MV-4-11 (cell line): ENCODE results near the gene CCDC149.

ENCODE experiments used
- DNase-seq: peaks from one replicate; lab custom pipeline; 2025; lab: John Stamatoyannopoulos, UW

CCDC149 gene

GRCh38 chr4:24912252-24913118 lies at the start of gene CCDC149:
Gene CCDC149, minus strand, starts transcription at chr4:24913042. Its CDS starts 178 bp downstream, at chr4:24912864.
- no peak for DNase-seq

DNA sequence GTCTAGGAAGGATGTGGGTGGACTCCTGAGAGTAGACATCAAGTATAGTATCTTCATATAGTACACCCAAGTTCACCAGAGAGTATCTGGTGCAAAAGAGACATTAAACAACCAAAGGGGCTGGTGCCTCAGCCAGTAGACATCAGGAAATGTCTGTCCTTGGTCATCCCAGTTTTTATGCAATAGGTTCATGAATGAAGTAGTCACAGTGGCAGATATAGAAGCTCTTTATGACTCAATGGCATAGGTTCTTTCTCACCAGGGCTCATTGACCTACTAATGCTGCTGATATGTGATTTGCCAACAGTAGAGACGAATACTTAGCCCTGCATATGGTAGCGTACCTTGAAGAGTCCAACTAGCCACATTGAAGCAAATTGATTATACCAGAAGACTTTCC lies 45.0 kb upstream of the CCDC149 start:
- DNase-seq: no peak

DNA sequence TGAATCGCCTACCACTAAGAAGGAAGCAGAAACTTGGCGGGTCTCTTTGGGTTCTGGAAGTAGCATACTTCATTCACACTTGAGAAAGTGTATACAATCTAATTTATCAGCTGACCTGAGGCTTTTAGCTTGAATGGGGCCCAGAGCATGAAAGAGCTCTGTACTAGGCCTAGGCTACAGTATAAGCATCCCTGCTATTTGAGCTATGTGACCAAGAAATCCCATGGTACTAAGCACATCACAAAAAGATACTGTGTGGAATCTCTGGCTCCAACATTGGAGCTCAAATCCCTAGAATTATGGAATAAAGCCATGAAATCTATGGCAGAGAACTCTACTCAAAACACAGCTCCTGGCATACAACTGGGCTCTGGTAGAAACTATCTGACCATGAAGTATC lies 43.9 kb upstream of the CCDC149 start:
- no peak for DNase-seq

DNA sequence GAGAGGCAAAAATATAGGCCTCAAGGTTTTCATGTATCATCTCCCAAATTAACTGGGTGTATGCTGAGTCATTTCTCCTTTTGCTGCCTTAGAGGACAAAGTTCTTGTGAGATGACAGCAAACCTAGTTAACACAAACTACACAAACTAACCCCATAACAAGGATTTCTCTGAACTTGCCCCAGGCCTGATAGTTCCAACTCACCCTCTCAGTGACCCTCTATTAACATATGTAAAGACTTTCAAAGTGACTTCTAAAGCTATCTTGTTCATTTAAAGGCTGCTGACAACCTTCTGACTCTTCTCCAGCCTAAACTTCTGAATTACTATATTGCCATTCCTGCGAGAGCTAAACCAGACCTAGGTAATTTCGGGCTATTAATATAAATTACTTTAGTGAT lies 43.2 kb upstream of the CCDC149 start:
- no peak for DNase-seq

DNA sequence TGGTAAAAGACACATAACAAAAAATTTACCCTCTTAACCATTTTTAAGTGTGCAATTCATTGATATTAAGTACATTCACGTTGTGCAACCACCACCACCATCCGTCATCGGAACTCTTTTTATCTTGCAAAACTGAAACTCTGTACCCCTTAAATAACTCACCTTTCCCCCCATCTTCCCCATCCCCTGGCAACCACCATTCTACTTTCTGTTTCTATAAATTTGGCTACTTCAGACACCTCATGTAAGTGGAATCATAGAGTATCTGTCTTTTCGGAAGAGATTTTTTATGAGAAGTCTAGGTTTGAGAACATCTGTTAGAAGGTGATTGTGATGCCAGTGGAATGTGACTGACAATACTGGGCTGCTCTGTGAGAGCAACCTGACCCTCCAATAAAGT lies 39.8 kb upstream of the CCDC149 start:
- no peak for DNase-seq

DNA sequence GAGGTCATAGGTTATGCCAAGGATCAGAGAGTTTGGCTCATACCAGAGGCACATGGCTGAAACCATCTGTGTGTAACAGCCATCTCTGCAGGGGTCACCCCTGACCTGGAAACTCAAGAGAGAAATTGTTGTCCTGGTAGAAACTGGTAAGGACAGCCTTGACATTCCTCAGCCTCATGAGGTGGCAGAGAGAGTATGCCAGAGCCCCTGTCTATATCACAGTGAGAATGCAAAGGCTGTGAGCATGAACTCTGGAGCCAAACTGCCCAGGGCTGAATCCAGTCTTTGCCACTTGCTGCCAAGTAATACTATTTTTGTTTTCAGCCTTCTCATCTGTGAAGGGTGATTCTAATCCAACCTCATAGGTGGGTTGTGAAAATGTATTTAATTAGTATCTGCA lies 37.1 kb upstream of the CCDC149 start:
- no peak for DNase-seq

- DNase-seq: no peak
Observed at GRCh38 chr4:24937917-24938281, 25.1 kb upstream of the CCDC149 start.

DNA sequence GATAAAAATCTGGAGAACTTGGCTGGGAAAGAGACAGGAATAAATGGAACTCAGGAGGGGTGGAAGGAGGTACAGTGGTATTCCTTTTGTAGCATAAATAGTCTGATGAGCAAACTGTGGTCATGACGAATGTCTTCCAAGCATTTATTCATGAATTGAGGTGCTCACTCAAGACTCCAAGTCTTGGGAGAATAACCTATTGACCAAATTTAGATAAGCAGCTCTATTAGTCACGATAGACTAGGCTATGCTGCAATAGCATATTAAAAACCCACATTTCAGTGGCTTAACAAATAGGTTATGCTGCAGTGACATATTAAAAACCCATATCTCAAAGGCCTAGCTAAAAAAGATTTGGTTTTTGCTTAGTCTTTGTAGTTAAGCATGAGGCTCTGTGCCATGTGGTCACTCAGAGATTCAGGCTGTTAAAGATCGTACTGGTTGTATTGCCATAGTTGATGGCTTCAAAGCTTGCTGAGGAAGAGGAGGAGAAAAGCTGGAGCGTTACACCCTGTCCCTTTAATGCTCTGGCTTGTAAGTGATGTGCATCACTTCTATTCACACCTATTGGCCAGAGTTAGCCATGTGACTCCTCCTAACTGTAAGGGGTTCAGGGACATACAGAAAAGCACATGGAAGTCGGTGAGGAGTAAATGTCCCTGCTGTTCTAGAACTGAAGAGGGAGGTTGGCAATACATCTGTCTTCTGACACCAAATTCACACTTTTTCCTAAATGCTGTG lies 24.5 kb upstream of the CCDC149 start:
- no peak for DNase-seq

GRCh38 chr4:24935856-24936255 lies 23.0 kb upstream of the CCDC149 start:
- peak; percentile 65 for DNase-seq

GRCh38 chr4:24934311-24934710 lies 21.5 kb upstream of the CCDC149 start:
- no peak for DNase-seq

GRCh38 chr4:24933684-24934275 lies 20.9 kb upstream of the CCDC149 start:
- no peak for DNase-seq

DNA sequence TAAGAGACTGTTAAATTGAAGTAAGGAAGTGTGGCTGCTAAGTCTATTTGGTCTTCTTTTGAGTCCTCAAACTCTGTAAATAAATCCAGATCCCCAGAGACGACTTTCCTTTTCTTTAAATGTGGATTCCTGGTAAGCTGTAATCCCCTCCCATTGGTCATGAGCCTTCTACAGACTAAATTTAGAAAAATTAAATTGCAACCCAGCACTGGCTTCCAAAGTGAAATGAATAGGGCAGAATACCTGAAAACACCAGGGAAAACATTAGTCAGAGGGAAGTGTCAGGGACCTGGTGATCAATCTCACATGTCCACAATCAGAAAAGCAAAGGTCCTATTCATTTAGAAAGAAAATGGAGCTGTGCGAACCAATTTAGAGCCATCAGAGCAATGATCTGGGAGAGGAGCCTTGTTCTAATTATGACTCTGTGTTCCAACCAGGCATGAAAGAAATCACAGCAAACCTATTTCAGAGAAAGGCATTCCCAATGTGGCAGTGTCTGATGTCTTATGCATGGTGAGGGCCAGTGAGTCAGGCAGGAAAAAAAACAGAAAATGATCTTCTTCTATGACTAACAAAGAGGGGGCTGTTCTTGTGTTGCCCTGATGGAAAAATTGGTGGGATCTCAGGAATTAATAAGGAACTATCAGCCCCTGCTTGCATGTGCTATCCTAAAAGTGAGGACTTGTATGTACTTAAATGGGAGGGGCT lies 19.8 kb upstream of the CCDC149 start:
- DNase-seq: no peak

DNA sequence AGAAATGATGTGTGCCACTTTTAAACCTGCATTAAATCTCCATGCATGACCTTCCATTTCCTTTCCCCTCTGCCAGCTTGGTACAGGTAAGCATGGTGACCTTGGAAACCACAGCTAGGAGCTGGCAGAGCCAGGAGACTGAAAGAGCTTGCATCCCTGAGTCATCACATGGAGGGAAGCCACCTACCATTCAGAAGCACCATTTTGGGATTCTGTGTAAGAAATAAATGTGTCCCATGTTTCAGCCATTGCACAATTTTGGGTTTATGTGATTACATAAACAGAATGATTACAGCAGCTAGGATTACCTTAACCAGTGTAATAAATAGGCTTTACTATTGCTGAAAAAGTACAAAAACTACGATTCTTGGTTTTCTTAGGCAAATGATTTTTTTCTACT lies 17.3 kb upstream of the CCDC149 start:
- DNase-seq: peak; percentile 35

DNA sequence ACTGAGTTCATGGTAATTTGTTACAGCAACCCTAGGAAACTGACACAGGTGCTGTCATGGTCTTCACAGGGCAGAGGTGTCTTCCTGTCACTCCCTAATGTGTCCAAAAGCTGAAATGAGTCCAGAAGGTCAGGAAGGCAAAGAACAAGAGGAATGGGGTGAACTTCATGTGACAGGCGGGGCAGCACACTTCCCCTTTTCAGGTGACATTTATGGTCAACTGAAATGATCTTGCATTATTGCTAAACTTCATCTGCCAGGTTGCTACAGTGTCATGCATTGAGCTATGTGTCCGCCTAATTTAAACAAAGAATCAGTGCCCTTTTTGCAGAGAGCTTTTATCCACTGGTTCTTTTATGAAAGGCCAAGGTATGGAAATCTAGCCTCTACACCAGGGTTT lies 15.9 kb upstream of the CCDC149 start:
- peak; percentile 62 for DNase-seq

DNA sequence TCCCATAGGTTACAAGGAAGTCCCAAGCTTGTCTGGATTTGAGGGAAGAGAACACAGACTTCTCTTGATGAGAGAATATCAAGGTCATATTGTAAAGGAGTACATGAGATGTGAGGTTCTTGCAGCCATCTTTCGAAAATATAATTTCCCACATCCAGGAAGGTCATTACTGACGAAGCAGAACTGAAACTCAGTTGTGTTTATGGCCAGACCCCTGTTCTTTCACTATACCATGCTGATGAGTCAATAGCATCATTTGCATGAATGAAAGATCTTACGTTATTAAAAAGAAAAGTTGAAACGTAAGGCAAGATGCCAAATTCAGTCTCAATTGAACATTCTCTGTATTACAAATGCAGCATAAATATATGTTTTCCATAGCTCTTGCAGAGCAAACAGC lies 14.2 kb upstream of the CCDC149 start:
- DNase-seq: peak; percentile 87

GRCh38 chr4:24924309-24924781 lies 11.5 kb upstream of the CCDC149 start:
- DNase-seq: peak; percentile 42

DNA sequence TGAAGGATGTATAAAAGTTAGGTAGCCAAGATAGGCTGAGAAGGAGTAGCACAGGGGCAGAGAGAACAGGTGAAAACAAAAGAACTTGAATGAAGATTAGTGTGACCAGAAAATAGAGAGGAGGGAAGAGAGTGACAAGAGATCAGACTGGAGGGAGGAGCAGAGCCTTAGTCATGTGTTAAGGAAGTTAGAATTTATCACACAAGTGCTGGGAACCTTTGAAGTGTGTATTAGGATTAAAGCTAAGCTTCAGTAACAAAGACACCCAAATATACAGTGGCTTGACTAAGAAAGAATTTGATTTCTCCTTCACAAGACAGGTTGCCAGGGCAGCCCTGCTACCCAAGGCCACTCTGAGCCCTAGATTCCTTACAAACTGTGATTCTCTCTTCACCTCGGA lies 10.7 kb upstream of the CCDC149 start:
- DNase-seq: no peak

GRCh38 chr4:24923002-24923401 lies 10.2 kb upstream of the CCDC149 start:
- DNase-seq: no peak

- no peak for DNase-seq
Observed at GRCh38 chr4:24922416-24922815, 9.6 kb upstream of the CCDC149 start.

GRCh38 chr4:24921491-24921890 lies 8.6 kb upstream of the CCDC149 start:
- DNase-seq: no peak

- no peak for DNase-seq
Observed at GRCh38 chr4:24920008-24920407, 7.2 kb upstream of the CCDC149 start.
